KMS-11 (cell line): Measurements from ENCODE around the gene DHX30.

Source experiments
- H2AFZ ChIP-seq: fragments of 200-600 bp; sonication (generic); 2 replicates; pipeline ENCODE4 v1.6.1; 2016; ENCODE audit warnings: antibody characterized with exemption, mixed run types, low read depth
- H3K27ac ChIP-seq: fragments of 200-600 bp; sonication (generic); 2 replicates; pipeline ENCODE4 v1.6.1; 2016; ENCODE audit warnings: mild to moderate bottlenecking, mixed run types
- H3K27me3 ChIP-seq: fragments of 200-600 bp; sonication (generic); 2 replicates; pipeline ENCODE4 v1.6.1; 2017; ENCODE audit warnings: mild to moderate bottlenecking, low read depth, mixed run types, moderate library complexity; ENCODE audit not compliant: insufficient read depth
- H3K36me3 ChIP-seq: fragments of 200-600 bp; sonication (generic); 2 replicates; pipeline ENCODE4 v1.6.1; 2017; ENCODE audit warnings: mild to moderate bottlenecking, mixed run types; ENCODE audit not compliant: insufficient read depth
- H3K4me1 ChIP-seq: fragments of 200-600 bp; sonication (generic); 2 replicates; pipeline ENCODE4 v1.6.1; 2016; ENCODE audit warnings: mild to moderate bottlenecking, low read depth, mixed run types; ENCODE audit not compliant: poor library complexity, severe bottlenecking
- H3K4me2 ChIP-seq: fragments of 200-600 bp; sonication (generic); 2 replicates; pipeline ENCODE4 v1.7.0; 2016; ENCODE audit warnings: mild to moderate bottlenecking, mixed run types
- H3K4me3 ChIP-seq: fragments of 200-600 bp; sonication (generic); IDR thresholded peaks from 2 replicates; pipeline ENCODE4 v1.6.1; 2017; ENCODE audit warnings: low read depth, low read length, mixed read lengths; ENCODE audit not compliant: insufficient read depth
- H3K79me2 ChIP-seq: fragments of 200-600 bp; sonication (generic); 2 replicates; pipeline ENCODE4 v1.6.1; 2016; ENCODE audit warnings: low read depth, mixed run types; ENCODE audit not compliant: insufficient read depth
- H3K9ac ChIP-seq: fragments of 200-600 bp; sonication (generic); 2 replicates; pipeline ENCODE4 v1.6.1; 2016; ENCODE audit warnings: mild to moderate bottlenecking, mixed run types
- H4K20me1 ChIP-seq: fragments of 200-600 bp; sonication (generic); 2 replicates; pipeline ENCODE4 v1.6.1; 2016; ENCODE audit warnings: mild to moderate bottlenecking, mixed run types; ENCODE audit not compliant: insufficient read depth
- TF ChIP-seq, protein P1 (sequence below): fragments of 200-600 bp; sonication (generic); conservative IDR thresholded peaks from 2 replicates; pipeline ENCODE4 v1.6.1; 2017; ENCODE audit warnings: low read depth, mild to moderate bottlenecking, antibody characterized with exemption, low read length, moderate library complexity, mixed read lengths

DHX30 gene

DNA sequence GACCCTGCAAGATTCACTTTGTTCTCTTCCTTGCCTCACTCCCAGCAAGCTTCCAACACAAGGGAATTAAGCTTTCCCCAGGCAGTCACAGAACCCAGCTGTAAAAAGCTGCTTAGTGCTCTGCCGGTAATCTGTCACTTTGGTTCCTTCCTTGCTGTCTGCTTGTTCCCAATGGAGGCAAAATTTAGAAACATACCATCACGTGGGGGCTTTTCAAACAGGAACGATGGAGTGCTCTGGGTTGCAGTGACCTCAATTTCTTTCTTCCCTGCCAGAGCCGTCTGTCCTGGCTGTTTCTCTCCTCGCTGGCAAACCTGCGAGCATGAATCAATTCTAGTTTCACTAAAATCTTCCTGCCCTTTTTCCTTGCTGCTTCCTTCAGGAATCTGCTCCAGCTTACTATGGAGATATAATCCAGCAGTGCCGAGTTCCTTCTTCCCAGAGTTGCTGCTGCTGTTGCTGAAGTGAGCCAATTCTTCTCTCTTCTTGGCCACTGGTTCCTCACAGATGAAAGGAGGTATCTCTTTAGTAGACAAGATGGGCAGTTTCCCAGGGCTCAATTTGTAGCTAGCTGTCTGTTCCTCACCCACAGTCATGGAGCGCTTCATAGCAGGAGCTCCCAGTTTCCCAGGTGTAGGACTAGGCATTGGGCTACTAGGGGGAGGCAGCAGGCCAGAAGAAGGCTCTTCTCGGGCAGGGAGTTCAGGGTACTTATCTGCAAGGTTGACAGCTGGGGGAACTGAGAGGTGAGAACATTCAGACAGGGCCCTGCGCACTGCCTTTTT lies 88.1 kb downstream of the DHX30 start:
- Histone ChIP-seq H3K4me1 (no peaks in the 10 kb centered on the region), H3K36me3 (no peaks in the 10 kb centered on the region), H3K27me3 (no peaks in the 10 kb centered on the region), H3K4me3 (no peak overlapping the region), H3K27ac (no peak overlapping the region), H4K20me1 (no peaks in the 10 kb centered on the region), H3K79me2 (no peaks in the 10 kb centered on the region), H3K9ac (no peak overlapping the region), H2AFZ (no peak overlapping the region), H3K4me2 (no peak overlapping the region)
- TF ChIP-seq, protein P1, sequence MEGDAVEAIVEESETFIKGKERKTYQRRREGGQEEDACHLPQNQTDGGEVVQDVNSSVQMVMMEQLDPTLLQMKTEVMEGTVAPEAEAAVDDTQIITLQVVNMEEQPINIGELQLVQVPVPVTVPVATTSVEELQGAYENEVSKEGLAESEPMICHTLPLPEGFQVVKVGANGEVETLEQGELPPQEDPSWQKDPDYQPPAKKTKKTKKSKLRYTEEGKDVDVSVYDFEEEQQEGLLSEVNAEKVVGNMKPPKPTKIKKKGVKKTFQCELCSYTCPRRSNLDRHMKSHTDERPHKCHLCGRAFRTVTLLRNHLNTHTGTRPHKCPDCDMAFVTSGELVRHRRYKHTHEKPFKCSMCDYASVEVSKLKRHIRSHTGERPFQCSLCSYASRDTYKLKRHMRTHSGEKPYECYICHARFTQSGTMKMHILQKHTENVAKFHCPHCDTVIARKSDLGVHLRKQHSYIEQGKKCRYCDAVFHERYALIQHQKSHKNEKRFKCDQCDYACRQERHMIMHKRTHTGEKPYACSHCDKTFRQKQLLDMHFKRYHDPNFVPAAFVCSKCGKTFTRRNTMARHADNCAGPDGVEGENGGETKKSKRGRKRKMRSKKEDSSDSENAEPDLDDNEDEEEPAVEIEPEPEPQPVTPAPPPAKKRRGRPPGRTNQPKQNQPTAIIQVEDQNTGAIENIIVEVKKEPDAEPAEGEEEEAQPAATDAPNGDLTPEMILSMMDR, result no peak

DNA sequence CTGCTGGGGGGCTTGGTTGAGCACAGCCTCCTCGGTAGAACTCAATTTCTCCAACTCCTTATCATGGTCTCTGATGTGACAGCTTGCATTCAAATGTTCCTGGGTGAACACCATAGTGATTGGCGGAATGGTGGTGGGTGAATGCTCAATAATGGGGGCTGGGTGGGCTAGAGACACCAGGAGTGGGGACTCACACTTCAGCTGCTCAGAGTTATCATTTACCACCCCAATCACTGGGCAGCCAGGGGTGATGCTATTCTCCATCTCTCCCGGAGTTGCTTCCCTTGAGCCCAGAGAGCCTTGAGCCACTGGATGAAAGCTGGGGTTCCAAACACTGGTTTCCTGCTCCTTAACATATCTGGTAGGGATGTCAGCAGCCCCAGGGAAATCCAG lies 88.7 kb downstream of the DHX30 start:
- Histone ChIP-seq H3K9ac (no peak overlapping the region), H3K27ac (no peak overlapping the region), H3K27me3 (no peaks in the 10 kb centered on the region), H3K36me3 (no peaks in the 10 kb centered on the region), H3K4me2 (no peak overlapping the region), H4K20me1 (no peaks in the 10 kb centered on the region), H3K4me1 (no peaks in the 10 kb centered on the region), H3K4me3 (no peak overlapping the region), H3K79me2 (no peaks in the 10 kb centered on the region), H2AFZ (no peak overlapping the region)
- TF ChIP-seq, protein P1, result no peak

DNA sequence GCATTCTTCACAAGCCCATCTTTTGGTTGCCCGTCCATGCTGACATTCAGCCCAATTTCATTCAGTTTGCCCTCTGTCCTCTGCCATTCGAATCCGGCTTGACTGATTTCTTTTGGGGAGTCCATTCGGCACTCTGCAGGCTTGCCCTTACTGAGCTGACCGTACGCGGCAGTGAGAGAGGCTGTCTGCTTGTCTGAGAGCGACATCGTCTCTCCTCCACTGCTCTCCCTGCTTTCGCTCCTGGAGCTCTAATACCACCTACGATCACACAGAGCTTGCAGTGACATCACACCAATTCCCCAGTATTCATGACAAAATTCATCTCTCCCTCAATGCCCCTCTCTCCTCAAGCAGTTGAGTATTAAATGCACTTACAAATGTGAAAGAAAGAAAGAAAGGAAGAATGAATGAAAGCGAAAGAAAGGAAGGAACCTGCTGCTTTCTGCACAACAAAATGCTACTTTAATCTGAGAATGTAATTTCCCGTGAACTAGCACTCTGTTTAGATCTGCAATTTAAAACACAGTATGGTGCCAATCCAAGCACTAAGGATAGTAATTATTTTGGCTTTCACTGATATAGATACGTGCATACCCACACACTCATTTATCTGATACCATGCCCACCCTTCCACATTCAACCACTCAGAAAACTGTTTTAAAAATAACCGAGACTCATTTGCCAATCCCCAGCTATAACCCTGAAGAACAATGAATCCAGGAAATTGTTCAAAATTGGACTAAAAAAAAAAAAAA lies 89.5 kb downstream of the DHX30 start:
- no peak overlapping the region for H2AFZ ChIP-seq
- no peak overlapping the region for H3K9ac ChIP-seq
- no peaks in the 10 kb centered on the region for H4K20me1 ChIP-seq
- H3K27ac ChIP-seq, result no peak overlapping the region
- H3K4me3 ChIP-seq, result no peak overlapping the region
- no peaks in the 10 kb centered on the region for H3K27me3 ChIP-seq
- no peak overlapping the region for H3K4me2 ChIP-seq
- no peaks in the 10 kb centered on the region for H3K4me1 ChIP-seq
- no peaks in the 10 kb centered on the region for H3K79me2 ChIP-seq
- no peaks in the 10 kb centered on the region for H3K36me3 ChIP-seq
- TF ChIP-seq, protein P1, result no peak

DNA sequence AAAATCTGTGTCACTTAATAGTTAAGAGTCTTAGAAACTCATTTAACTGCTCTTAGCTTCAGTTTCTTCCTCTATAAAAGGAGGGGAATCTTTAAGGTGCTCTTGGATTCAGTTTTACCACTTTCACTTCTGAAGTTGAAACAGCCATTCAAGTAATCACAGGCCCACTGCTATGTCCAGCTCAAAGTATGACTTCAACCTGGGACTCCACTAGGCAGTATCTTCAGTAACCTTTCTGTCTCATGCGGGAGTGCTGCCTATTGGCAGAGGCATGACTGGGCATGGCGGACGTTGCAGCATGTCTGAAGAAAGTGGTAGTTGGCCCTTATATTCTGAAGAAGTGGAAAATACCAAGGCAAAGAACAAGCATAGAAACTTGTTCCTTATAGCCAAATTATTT lies 92.3 kb downstream of the DHX30 start:
- no peaks in the 10 kb centered on the region for H4K20me1 ChIP-seq
- TF ChIP-seq, protein P1, result no peak
- H3K4me2 ChIP-seq, result no peak overlapping the region
- H3K9ac ChIP-seq, result no peak overlapping the region
- H2AFZ ChIP-seq, result no peak overlapping the region
- no peaks in the 10 kb centered on the region for H3K27me3 ChIP-seq
- H3K36me3 ChIP-seq, result no peaks in the 10 kb centered on the region
- no peak overlapping the region for H3K4me3 ChIP-seq
- no peaks in the 10 kb centered on the region for H3K79me2 ChIP-seq
- H3K27ac ChIP-seq, result no peak overlapping the region
- no peaks in the 10 kb centered on the region for H3K4me1 ChIP-seq
